Measurements from ENCODE around the gene RUSC1. TPM values are rescaled to one million over a fixed set of nuclear protein-coding genes. Genes with fewer than 3 reads are reported as not detected.
"Not testable (repeated sequence)": the region's sequence is repeated elsewhere in the genome, so short reads cannot be mapped to it uniquely, and the experiment has no call there.

Gene RUSC1
- total RNA-seq, 4 donors from 2014 or later, result 11.5 to 21.1 (median 12.5) TPM

DNA sequence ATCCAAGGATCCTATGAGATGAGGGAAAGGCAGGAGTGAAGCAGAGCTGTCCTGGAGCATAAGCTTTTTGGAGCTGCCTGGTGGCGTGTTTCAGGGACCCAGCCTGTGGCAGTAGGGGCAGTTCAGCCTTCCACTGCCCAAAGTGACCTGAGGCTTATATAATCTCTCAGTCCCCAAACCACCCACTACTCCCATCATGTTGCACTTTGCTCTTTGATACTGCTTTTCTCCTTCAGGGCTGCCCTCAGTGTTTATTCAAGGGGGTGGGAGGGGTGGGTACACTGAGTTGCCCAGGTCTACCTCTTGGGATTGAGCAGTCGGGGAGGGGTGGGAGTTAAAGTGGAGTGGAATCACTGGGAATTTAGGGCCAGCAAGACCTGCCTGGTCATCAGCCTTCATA is 34.1 kb upstream of the RUSC1 start:
- DNase-seq (ENCODE audit: low spot score), result no peak

DNA sequence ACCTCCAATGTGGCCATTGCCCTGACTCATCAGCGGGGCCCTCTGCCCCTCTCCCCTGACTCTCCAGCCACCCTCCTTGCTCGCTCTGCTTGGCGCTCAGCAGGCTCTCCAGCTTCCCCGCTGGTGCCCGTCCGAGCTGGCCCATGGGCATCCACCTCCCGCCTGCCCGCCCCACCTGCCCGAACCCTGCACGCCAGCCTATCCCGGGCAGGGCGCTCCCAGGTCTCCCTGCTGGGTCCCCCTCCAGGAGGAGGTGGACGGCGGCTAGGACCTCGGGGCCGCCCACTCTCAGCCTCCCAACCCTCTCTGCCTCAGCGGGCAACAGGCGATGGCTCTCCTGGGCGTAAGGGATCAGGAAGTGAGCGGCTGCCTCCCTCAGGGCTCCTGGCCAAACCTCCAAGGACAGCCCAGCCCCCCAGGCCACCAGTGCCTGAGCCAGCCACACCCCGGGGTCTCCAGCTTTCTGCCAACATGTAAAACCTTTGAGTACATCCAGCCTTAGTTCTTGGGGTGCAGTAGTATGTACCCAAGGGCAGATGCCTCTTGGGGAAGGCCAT is 32.6 kb upstream of the RUSC1 start:
- ATAC-seq (ENCODE audit: low FRiP score) (no peak), DNase-seq (ENCODE audit: low spot score) (no peak)
- TF ChIP-seq, protein P1, sequence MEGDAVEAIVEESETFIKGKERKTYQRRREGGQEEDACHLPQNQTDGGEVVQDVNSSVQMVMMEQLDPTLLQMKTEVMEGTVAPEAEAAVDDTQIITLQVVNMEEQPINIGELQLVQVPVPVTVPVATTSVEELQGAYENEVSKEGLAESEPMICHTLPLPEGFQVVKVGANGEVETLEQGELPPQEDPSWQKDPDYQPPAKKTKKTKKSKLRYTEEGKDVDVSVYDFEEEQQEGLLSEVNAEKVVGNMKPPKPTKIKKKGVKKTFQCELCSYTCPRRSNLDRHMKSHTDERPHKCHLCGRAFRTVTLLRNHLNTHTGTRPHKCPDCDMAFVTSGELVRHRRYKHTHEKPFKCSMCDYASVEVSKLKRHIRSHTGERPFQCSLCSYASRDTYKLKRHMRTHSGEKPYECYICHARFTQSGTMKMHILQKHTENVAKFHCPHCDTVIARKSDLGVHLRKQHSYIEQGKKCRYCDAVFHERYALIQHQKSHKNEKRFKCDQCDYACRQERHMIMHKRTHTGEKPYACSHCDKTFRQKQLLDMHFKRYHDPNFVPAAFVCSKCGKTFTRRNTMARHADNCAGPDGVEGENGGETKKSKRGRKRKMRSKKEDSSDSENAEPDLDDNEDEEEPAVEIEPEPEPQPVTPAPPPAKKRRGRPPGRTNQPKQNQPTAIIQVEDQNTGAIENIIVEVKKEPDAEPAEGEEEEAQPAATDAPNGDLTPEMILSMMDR (IDR thresholded peaks at IDR 0.05), result no peak

More for the DNA sequence above, 34.1 kb upstream of the RUSC1 start:
- ATAC-seq (ENCODE audit: low FRiP score), result no peak
- TF ChIP-seq, protein P1 (IDR thresholded peaks at IDR 0.05), result no peak

DNA sequence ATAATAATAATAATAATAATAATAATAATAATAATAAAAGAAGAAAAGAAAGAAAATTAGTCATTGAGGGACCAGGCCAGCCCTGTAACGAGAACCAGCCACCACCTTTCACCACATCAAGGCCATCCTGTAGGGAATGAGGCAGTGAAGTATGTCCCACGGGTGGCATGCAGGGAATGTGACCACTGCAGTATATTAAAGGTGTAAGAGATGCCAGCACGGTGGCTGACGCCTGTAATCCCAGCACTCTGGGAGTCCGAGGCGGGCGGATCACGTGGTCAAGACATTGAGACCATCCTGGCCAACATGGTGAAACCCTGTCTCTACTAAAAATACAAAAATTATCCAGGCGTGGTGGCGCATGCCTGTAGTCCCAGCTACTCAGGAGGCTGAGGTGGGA is 29.7 kb upstream of the RUSC1 start:
- ATAC-seq (ENCODE audit: low FRiP score); DNase-seq (ENCODE audit: low spot score): not testable (repeated sequence)

DNA sequence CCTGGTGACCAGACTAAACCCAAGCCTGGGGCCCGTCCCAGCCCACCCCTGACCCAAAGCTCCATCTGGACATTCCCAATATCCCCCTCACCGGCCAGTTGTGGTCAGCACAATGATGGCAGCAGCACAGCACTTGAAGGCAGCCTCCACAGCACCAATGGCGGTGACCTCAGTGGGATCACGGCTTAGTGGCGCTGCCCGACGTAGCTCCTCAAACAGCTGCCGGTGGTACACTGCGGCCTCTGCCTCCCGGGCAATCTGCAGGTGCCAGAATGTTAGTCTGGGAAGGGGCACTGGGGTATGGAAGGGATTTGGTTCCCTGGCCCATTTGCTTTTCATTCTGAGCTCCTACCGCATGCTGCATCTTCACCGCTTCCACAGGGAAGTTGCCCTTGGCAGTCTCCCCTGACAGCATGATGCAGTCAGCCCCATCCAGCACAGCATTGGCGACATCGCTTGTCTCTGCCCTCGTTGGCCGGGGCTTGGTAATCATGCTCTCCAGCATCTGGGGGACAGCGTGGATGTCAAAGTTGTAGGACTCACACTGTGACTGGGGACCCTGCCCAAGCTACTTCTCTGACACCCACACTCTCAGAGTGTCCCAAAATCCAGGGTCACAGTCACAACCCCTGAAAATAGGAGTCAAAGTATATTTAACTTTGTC is 27.5 kb upstream of the RUSC1 start:
- TF ChIP-seq, protein P1 (IDR thresholded peaks at IDR 0.05), result no peak
- DNase-seq (ENCODE audit: low spot score) (no peak), ATAC-seq (ENCODE audit: low FRiP score) (no peak)

DNA sequence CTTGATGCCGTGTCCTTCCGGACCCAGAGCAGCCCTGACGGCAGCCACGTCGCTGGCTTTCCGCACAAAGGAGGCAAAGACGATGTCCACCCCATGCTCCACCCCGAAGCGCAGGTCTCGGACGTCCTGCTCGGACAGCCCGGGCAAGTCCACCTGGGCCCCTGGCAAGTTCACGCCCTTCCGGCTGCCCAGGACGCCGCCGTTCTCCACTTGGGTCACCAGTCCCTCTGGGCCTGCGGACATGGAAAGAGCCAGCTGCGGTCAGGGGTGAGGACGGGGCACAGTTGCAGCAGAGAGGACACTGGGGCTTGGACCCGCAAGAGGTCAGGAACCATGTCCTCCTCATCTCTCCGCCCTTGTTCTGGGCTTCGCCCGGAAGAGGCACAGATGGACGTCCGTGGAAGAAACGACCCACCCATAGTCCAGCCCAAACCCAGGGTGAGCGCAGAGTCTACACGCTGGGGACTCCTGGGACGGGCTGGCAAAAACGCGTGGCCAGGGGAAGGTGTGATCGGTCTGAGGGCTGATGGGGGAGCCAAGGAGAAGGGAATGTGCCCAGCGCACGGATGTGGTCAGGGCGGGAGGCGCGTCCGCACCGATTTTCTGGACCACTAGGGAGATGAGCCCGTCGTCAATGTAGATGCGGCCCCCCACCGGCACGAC is 26.0 kb upstream of the RUSC1 start:
- DNase-seq (ENCODE audit: low spot score) (no peak), ATAC-seq (ENCODE audit: low FRiP score) (peak; percentile 28)
- TF ChIP-seq, protein P1 (IDR thresholded peaks at IDR 0.05), result no peak

DNA sequence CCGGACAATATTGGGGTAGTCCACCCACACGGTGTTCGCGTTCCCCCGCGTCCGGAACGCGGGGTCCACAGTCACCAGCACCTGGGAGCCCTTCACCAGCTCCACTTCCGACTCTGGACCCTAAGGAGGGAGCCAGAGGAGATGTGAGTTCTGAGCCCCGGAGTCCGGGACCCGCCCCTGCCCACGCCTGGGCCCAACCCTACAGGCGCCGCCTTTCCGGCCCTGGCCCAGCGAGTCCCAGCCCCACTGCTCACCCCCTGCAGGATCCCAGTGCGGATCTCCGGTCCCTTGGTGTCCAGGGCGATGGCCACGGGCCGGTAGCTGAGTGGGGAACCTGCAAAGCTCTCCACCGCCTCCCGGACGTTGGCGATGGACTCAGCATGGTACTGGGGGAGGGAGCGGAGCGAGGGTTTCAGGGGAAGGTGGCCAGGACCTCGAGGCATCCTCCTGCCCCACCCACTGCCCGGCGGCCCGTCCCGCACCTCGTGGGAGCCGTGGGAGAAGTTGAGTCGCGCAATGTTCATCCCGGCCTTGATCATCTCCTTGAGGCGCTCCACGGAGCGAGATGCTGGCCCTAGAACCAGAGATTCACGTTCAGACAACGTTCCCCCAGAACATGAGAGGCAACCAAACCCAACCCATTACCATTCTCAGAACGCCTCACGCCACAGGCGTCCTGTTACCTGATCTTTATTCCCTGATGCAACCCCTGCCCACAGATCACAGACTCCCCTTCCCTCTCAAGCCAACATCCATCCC is 25.3 kb upstream of the RUSC1 start:
- peak; percentile 38 for ATAC-seq (ENCODE audit: low FRiP score)
- TF ChIP-seq, protein P1 (IDR thresholded peaks at IDR 0.05), result no peak

DNA sequence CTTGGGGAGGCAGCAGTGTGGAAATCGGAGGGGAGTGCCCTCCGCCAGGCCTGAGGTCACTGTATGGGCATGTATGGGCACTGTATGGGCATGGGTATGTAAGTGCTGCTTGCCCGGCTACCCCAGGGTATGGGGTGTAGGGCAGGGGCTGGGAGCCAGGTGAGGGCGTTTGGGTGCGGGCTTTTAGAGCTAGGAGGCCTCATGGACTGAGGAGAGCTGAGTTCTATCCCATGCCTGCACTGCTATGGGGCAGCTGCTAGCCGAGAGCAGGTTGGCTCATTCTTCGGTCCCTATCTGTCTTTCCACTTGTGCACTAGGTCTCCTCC is 24.8 kb upstream of the RUSC1 start:
- TF ChIP-seq, protein P1 (IDR thresholded peaks at IDR 0.05), result no peak
- ATAC-seq (ENCODE audit: low FRiP score) (no peak), DNase-seq (ENCODE audit: low spot score) (no peak)

More for the DNA sequence above, 25.3 kb upstream of the RUSC1 start:
- no peak for DNase-seq (ENCODE audit: low spot score)

Measured in omental fat pad (tissue), 4 donors.